Vagina (tissue), 2 donors: ENCODE data around the gene MAP2K5.

Source experiments
- POLR2A ChIP-seq, 2 donors: fragments of 450-650 bp; IDR thresholded peaks; one replicate each; pipeline ENCODE4 v1.6.1; 2017; ENCODE audit warnings: antibody characterized with exemption in 2 of 2, mild to moderate bottlenecking in 2 of 2, moderate library complexity in 2 of 2
- TF ChIP-seq, protein P1 (sequence below), 3 experiments: fragments of 450-650 bp in 2 of 3; fragments of 200-600 bp in 1 of 3; sonication (generic) in 1 of 3; IDR thresholded peaks; one replicate each; pipeline ENCODE4 v1.5.1; 2017 to 2019; ENCODE audit warnings: antibody characterized with exemption in 3 of 3, mild to moderate bottlenecking in 2 of 3, moderate library complexity in 2 of 3

DNA sequence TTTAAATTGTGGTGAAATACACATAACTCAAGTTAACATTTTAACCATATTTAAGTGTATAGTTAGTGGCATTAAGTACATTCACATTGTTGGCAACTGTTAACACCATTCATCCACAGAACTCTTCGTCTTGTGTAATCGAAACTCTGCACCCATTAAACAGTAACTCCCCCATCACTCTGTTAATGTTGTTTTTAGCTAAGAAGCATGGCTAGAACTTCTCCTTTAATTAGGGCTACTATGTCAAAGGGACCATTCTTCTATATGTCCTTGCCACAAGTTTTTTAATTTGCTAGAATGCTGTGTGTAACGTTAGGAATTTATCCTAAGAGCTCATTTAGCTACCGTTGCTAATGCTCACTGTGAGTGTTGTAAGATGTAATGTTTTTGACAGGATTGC, 60.6 kb downstream of the MAP2K5 start:
- TF ChIP-seq, protein P1, sequence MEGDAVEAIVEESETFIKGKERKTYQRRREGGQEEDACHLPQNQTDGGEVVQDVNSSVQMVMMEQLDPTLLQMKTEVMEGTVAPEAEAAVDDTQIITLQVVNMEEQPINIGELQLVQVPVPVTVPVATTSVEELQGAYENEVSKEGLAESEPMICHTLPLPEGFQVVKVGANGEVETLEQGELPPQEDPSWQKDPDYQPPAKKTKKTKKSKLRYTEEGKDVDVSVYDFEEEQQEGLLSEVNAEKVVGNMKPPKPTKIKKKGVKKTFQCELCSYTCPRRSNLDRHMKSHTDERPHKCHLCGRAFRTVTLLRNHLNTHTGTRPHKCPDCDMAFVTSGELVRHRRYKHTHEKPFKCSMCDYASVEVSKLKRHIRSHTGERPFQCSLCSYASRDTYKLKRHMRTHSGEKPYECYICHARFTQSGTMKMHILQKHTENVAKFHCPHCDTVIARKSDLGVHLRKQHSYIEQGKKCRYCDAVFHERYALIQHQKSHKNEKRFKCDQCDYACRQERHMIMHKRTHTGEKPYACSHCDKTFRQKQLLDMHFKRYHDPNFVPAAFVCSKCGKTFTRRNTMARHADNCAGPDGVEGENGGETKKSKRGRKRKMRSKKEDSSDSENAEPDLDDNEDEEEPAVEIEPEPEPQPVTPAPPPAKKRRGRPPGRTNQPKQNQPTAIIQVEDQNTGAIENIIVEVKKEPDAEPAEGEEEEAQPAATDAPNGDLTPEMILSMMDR (IDR thresholded peaks at IDR 0.05): no peak
- TF ChIP-seq POLR2A (IDR thresholded peaks at IDR 0.05): no peak
